KMS-11 (cell line): ENCODE results near the gene DNASE1L2.

Experiments used
- H2AFZ ChIP-seq: fragments of 200-600 bp; sonication (generic); 2 replicates; pipeline ENCODE4 v1.6.1; 2016; ENCODE audit warnings: antibody characterized with exemption, mixed run types, low read depth
- H3K27ac ChIP-seq: fragments of 200-600 bp; sonication (generic); 2 replicates; pipeline ENCODE4 v1.6.1; 2016; ENCODE audit warnings: mild to moderate bottlenecking, mixed run types
- H3K27me3 ChIP-seq: fragments of 200-600 bp; sonication (generic); 2 replicates; pipeline ENCODE4 v1.6.1; 2017; ENCODE audit warnings: mild to moderate bottlenecking, low read depth, mixed run types, moderate library complexity; ENCODE audit not compliant: insufficient read depth
- H3K36me3 ChIP-seq: fragments of 200-600 bp; sonication (generic); 2 replicates; pipeline ENCODE4 v1.6.1; 2017; ENCODE audit warnings: mild to moderate bottlenecking, mixed run types; ENCODE audit not compliant: insufficient read depth
- H3K4me1 ChIP-seq: fragments of 200-600 bp; sonication (generic); 2 replicates; pipeline ENCODE4 v1.6.1; 2016; ENCODE audit warnings: mild to moderate bottlenecking, low read depth, mixed run types; ENCODE audit not compliant: poor library complexity, severe bottlenecking
- H3K4me2 ChIP-seq: fragments of 200-600 bp; sonication (generic); 2 replicates; pipeline ENCODE4 v1.7.0; 2016; ENCODE audit warnings: mild to moderate bottlenecking, mixed run types
- H3K4me3 ChIP-seq: fragments of 200-600 bp; sonication (generic); IDR thresholded peaks from 2 replicates; pipeline ENCODE4 v1.6.1; 2017; ENCODE audit warnings: low read depth, low read length, mixed read lengths; ENCODE audit not compliant: insufficient read depth
- H3K79me2 ChIP-seq: fragments of 200-600 bp; sonication (generic); 2 replicates; pipeline ENCODE4 v1.6.1; 2016; ENCODE audit warnings: low read depth, mixed run types; ENCODE audit not compliant: insufficient read depth
- H3K9ac ChIP-seq: fragments of 200-600 bp; sonication (generic); 2 replicates; pipeline ENCODE4 v1.6.1; 2016; ENCODE audit warnings: mild to moderate bottlenecking, mixed run types
- H4K20me1 ChIP-seq: fragments of 200-600 bp; sonication (generic); 2 replicates; pipeline ENCODE4 v1.6.1; 2016; ENCODE audit warnings: mild to moderate bottlenecking, mixed run types; ENCODE audit not compliant: insufficient read depth
- CTCF ChIP-seq: fragments of 200-600 bp; sonication (generic); conservative IDR thresholded peaks from 2 replicates; pipeline ENCODE4 v1.6.1; 2017; ENCODE audit warnings: low read depth, mild to moderate bottlenecking, antibody characterized with exemption, low read length, moderate library complexity, mixed read lengths

DNASE1L2 gene

GRCh38 chr16:2235234-2235651 is 1.0 kb upstream of the DNASE1L2 start:
- Histone ChIP-seq H3K4me3 (no peak overlapping the region), H3K4me1 (no peaks in the 10 kb centered on the region), H3K79me2 (no peaks in the 10 kb centered on the region), H3K27me3 (no peaks in the 10 kb centered on the region), H3K36me3 (0 out of 2 replicates have a peak, but pooled peaks cover 4% of the 10 kb centered on the region), H3K4me2 (no peak overlapping the region), H3K9ac (no peak overlapping the region), H3K27ac (no peak overlapping the region), H2AFZ (no peak overlapping the region), H4K20me1 (no peaks in the 10 kb centered on the region)
- no peak for TF ChIP-seq CTCF

- no peak overlapping the region for H2AFZ ChIP-seq
- H3K4me3 ChIP-seq: no peak overlapping the region
- H3K36me3 ChIP-seq: 0 out of 2 replicates have a peak, but pooled peaks cover 4% of the 10 kb centered on the region
- H3K79me2 ChIP-seq: no peaks in the 10 kb centered on the region
- TF ChIP-seq CTCF: no peak
- H3K4me2 ChIP-seq: no peak overlapping the region
- no peak overlapping the region for H3K9ac ChIP-seq
- no peak overlapping the region for H3K27ac ChIP-seq
- H4K20me1 ChIP-seq: no peaks in the 10 kb centered on the region
- no peaks in the 10 kb centered on the region for H3K4me1 ChIP-seq
- H3K27me3 ChIP-seq: no peaks in the 10 kb centered on the region
Measured at GRCh38 chr16:2235695-2236336, 428 bp upstream of the DNASE1L2 start.

- Histone ChIP-seq H3K4me2 (no peak overlapping the region), H4K20me1 (no peaks in the 10 kb centered on the region)
- TF ChIP-seq CTCF: no peak
Measured at GRCh38 chr16:2237102-2237482, 848 bp downstream of the DNASE1L2 start.

GRCh38 chr16:2237493-2238149 is 1.4 kb downstream of the DNASE1L2 start:
- Histone ChIP-seq H3K4me2 (no peak overlapping the region), H3K9ac (no peak overlapping the region)

More at GRCh38 chr16:2237102-2237482, 848 bp downstream of the DNASE1L2 start:
- Histone ChIP-seq H3K9ac (no peak overlapping the region), H3K4me3 (no peak overlapping the region), H3K36me3 (0 out of 2 replicates have a peak, but pooled peaks cover 4% of the 10 kb centered on the region), H2AFZ (no peak overlapping the region), H3K27me3 (no peaks in the 10 kb centered on the region), H3K4me1 (no peaks in the 10 kb centered on the region), H3K79me2 (no peaks in the 10 kb centered on the region), H3K27ac (no peak overlapping the region)

More at GRCh38 chr16:2237493-2238149, 1.4 kb downstream of the DNASE1L2 start:
- Histone ChIP-seq H3K36me3 (0 out of 2 replicates have a peak, but pooled peaks cover 4% of the 10 kb centered on the region), H4K20me1 (no peaks in the 10 kb centered on the region), H3K4me3 (no peak overlapping the region), H3K27me3 (no peaks in the 10 kb centered on the region), H3K27ac (no peak overlapping the region), H2AFZ (no peak overlapping the region), H3K79me2 (no peaks in the 10 kb centered on the region), H3K4me1 (no peaks in the 10 kb centered on the region)
- TF ChIP-seq CTCF: no peak
